Peyer's patch (tissue), 4 donors: ENCODE results near the gene CCDC85C.

Source experiments
- CTCF ChIP-seq, 6 experiments: fragments of 450-650 bp in 4 of 6; fragments of 200-600 bp in 2 of 6; sonication (generic) in 1 of 6; IDR thresholded peaks; one replicate each; pipeline ENCODE4 v1.5.1; 2017 to 2019; ENCODE audit warnings: antibody characterized with exemption in 6 of 6, mild to moderate bottlenecking in 3 of 6, moderate library complexity in 1 of 6
- POLR2A ChIP-seq, 2 donors: fragments of 450-650 bp; IDR thresholded peaks; one replicate each; pipeline ENCODE4 v1.5.1; 2017; ENCODE audit warnings: antibody characterized with exemption in 2 of 2, mild to moderate bottlenecking in 2 of 2, moderate library complexity in 2 of 2

GRCh38 chr14:99561864-99562263, 42.1 kb downstream of the CCDC85C start:
- TF ChIP-seq POLR2A (IDR thresholded peaks at IDR 0.05): no peak
- no peak for TF ChIP-seq CTCF (IDR thresholded peaks at IDR 0.05)
